ENCODE data around the gene RREB1. TPM values are rescaled to one million over a fixed set of nuclear protein-coding genes. Genes with fewer than 3 reads are reported as not detected.
A peak's percentile ranks its signal among the peaks of the same experiment; 100 is the strongest.

Gene RREB1
- total RNA-seq, 1 experiment from 2014 or later: 61.6 TPM

GRCh38 chr6:7108964-7109836, 1.4 kb downstream of the RREB1 start:
- Histone ChIP-seq H3K27ac (ENCODE audit: low read depth, low read length, poor library complexity, severe bottlenecking) (peak overlapping the region; percentile 67), H3K9me3 (ENCODE audit: low read depth, low read length, poor library complexity, severe bottlenecking) (no peaks in the 10 kb centered on the region), H3K27me3 (replicated peaks; ENCODE audit: insufficient read depth, low read depth, low read length, poor library complexity) (no peaks in the 10 kb centered on the region), H3K4me1 (ENCODE audit: insufficient read depth, low read length, poor library complexity, severe bottlenecking) (peaks cover 41% of the 10 kb centered on the region), H3K36me3 (ENCODE audit: insufficient read depth, low read length, poor library complexity, severe bottlenecking) (no peaks in the 10 kb centered on the region), H3K4me3 (ENCODE audit: low read depth, low read length, poor library complexity, severe bottlenecking) (peak overlapping the region; percentile 78)
- no TSS peak for BruUV-seq (replicated peaks)
- CTCF ChIA-PET: no interaction called here
- POLR2A ChIA-PET (ENCODE audit: low non-redundant PET): interaction anchor here (0.6 kb wide), 1 partner anchor 62 kb away, joined by 3 read pairs; no protein-coding TSS in a partner anchor
- TF ChIP-seq CTCF (conservative IDR thresholded peaks at IDR 0.05; ENCODE audit: low read depth, low read length) (no peak), EZH2 (IDR thresholded peaks at IDR 0.05; ENCODE audit: borderline replicate concordance, low read depth, low read length, poor library complexity, severe bottlenecking) (no peak)
- intact Hi-C loops (cut with micrococcal nuclease; ENCODE audit: unreplicated experiment): loop anchor here (5.0 kb wide), 2 partner anchors 57 to 133 kb away; no protein-coding TSS in a partner anchor
- DNase-seq (ENCODE audit: low spot score): peak; percentile 83

GRCh38 chr6:7110092-7110792, 2.5 kb downstream of the RREB1 start:
- Histone ChIP-seq H3K27me3 (replicated peaks; ENCODE audit: insufficient read depth, low read depth, low read length, poor library complexity) (no peaks in the 10 kb centered on the region), H3K4me3 (ENCODE audit: low read depth, low read length, poor library complexity, severe bottlenecking) (peak overlapping the region; percentile 78), H3K4me1 (ENCODE audit: insufficient read depth, low read length, poor library complexity, severe bottlenecking) (peaks cover 50% of the 10 kb centered on the region), H3K9me3 (ENCODE audit: low read depth, low read length, poor library complexity, severe bottlenecking) (no peaks in the 10 kb centered on the region), H3K27ac (ENCODE audit: low read depth, low read length, poor library complexity, severe bottlenecking) (no peak overlapping the region), H3K36me3 (ENCODE audit: insufficient read depth, low read length, poor library complexity, severe bottlenecking) (no peaks in the 10 kb centered on the region)
- ChIA-PET POLR2A (ENCODE audit: low non-redundant PET) (no interaction called here), CTCF (no interaction called here)
- BruUV-seq (replicated peaks): TSS peak; percentile 59
- intact Hi-C loops (cut with micrococcal nuclease; ENCODE audit: unreplicated experiment): no loop called here
- no peak for DNase-seq (ENCODE audit: low spot score)
- no peak for TF ChIP-seq CTCF (conservative IDR thresholded peaks at IDR 0.05; ENCODE audit: low read depth, low read length)
- TF ChIP-seq EZH2 (IDR thresholded peaks at IDR 0.05; ENCODE audit: borderline replicate concordance, low read depth, low read length, poor library complexity, severe bottlenecking): no peak

- Histone ChIP-seq H3K9me3 (ENCODE audit: low read depth, low read length, poor library complexity, severe bottlenecking) (no peaks in the 10 kb centered on the region), H3K27me3 (replicated peaks; ENCODE audit: insufficient read depth, low read depth, low read length, poor library complexity) (no peaks in the 10 kb centered on the region), H3K36me3 (ENCODE audit: insufficient read depth, low read length, poor library complexity, severe bottlenecking) (no peaks in the 10 kb centered on the region), H3K4me3 (ENCODE audit: low read depth, low read length, poor library complexity, severe bottlenecking) (peak overlapping the region; percentile 78), H3K27ac (ENCODE audit: low read depth, low read length, poor library complexity, severe bottlenecking) (no peak overlapping the region), H3K4me1 (ENCODE audit: insufficient read depth, low read length, poor library complexity, severe bottlenecking) (peaks cover 59% of the 10 kb centered on the region)
- BruUV-seq (replicated peaks): no TSS peak
- no peak for DNase-seq (ENCODE audit: low spot score)
- CTCF ChIA-PET: no interaction called here
- intact Hi-C loops (cut with micrococcal nuclease; ENCODE audit: unreplicated experiment): no loop called here
- POLR2A ChIA-PET (ENCODE audit: low non-redundant PET): no interaction called here
- TF ChIP-seq CTCF (conservative IDR thresholded peaks at IDR 0.05; ENCODE audit: low read depth, low read length) (no peak), EZH2 (IDR thresholded peaks at IDR 0.05; ENCODE audit: borderline replicate concordance, low read depth, low read length, poor library complexity, severe bottlenecking) (no peak)
These were observed 3.4 kb downstream of the RREB1 start for GRCh38 chr6:7111095-7111690.
